Hematopoietic multipotent progenitor cell treated with erythropoietin and hydrocortisone succinate and interleukin-3 and kit ligand, for 6 days (in vitro differentiated cells): Measurements from ENCODE around the gene BORCS8.

Source experiments
- DNase-seq: peaks from one replicate; pipeline ENCODE4 v3.0.0-alpha.2; 2015

Gene BORCS8

DNA sequence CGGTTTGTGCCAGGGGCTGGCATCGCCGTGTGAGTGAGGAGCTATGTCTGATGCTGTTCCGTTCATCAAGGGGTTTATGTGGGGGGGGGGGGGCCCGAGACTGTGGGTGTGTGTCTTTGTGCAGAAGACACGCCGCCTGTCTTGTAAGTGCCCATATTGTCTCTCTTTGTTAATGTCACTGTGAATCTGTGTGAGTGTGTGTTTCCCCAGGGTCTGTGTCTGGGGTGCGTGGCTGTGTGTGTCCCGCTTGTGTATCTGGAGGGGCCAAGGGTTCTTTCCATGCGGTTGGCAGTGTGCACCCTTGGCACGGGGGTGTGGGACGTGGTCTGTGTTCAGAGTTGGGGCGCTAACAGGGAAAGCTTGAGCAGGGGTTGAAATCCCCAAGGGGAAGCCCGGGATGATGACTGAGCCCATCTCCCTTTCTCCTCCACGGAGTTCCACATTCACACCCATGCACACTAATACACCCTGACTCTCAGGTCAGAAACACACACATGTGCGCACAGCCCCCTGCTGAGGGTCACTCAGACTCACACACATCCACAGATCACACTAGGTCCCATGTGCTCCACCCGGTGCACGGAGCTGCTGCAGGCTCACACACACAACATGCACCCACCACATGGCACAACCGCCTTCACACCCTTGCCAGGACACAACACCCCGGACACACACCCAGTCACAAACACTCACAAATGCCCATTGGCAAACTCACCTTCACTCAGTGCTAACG is 21.6 kb upstream of the BORCS8 start:
- no peak for DNase-seq

DNA sequence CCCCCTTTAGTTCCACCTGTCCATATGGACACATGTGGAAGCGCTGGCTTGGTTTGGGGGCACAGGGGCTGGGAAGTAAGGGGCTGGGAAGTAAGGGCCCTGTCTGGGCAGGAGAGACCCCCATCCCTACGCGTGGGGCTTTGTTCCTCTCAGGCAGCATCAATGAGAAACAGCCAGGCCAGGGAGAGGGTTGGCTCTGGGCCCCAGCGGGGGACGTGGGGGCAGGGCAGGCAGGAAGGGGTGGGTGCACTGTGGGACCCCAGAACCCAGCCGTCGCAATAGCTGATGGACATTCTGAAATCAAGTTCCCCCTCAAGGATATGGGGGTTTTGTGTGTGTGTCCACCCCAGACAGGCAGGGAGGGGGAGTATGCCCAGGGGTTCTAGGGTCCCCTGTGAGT is 21.0 kb upstream of the BORCS8 start:
- no peak for DNase-seq

DNA sequence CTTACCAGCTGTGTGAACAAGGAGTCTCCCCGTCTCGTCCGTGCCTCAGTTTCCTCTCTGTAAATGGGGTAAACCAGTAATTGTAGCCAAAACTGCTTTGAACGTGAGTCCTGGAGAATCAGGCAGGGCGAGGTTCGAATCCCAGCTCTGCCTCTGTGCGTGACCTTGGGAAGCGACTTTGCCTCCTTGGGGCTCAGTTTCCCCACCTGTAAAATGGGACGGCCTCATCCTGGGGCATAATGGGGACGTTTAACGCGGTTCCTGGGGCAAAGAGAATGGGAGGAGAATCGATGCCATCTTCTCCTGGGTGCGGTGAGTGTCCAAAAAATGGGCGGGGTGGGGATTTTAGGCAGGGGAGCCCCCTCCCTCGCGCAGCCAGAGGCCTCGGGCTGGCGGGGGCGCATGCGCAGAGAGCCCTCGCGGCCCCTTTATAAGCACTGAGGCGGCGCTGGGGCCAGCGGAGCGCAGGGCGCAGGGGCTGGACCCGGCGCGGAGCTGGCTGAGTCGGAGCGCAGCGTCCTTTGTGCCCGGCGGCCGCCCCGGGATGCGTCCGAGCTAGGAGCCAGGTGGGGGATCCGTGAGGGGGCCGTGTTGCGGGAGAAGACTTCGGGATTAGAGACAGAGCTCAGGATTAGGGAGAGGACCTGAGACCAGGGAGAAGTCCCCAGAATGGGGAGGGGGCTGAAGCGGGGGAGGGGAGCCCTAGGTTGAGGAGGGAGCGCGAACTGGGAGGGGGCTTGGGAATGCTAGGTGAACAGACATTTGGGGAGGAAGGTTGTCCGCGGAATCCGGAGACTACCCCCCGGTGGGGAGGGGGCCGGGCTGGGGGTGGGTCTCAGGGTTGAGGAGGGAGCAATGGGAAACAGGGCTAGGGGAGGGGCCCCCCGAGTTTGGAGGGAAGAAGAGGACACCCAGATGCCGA is 19.8 kb upstream of the BORCS8 start, which contains the start of gene NCAN:
Gene NCAN, plus strand, starts transcription at position 460 of the 922 bp plus-strand sequence. CDS start 4,996 bp downstream, outside the sequence.
- no peak for DNase-seq

DNA sequence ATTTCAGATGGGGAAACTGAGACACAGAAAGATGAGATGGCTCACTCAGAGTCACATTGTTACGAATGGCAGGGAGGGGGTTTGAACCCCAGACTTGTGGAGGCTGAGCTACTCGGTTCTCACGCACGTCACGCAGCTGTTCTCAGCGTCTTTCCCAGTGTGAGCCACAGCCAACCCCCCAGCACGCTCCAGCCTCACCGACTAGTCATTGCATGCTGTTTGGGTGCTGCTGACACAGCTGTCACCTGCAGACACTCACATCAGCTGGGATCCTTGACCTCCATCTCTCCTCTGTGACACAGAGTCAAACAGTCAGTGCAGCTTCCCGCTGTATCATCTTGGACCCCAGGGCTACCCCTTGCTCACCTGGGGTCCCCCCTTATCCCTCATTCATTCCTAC is 17.4 kb upstream of the BORCS8 start:
- no peak for DNase-seq

DNA sequence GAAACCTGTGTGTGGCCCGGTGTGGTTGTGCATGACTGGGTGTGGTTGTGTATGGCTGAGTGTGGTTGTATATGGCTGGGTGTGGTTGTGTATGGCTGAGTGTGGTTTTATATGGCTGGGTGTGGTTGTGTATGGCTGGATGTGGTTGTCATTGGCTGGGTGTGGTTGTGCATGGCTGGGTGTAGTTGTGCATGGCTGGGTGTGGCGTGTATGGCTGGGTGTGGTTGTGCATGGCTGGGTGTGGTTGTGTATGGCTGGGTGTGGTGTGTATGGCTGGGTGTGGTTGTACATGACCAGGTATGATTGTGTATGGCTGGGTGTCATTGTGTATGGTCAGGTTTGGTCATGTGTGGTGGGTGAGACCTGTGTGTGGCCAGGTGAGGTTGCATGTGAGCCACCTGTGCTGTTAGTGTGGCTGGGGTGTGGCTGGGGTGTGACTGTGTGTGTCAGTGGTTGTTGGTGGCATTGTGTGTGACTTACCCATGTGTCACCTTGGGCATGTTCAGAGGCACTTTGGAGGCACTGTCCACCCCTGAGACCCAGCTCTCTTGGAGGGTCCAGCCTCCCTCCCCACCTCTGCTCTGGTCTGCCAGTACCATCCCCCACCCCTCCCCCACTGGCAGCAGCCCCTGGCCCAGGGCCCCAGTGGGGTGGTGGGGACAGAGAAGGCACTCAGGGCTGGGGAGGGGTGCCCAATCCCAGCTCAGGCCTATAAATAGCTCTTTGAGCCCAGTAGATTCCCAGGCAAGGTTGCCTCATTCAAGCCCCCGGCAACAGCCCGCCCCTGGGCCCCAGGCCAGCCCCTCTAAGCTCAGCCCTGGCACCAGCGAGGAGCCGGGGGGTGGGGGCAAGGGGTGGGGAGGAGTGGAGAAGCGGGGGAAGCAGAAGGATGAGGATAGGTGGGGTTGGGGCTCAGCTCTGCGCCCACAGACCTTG is 16.0 kb upstream of the BORCS8 start:
- DNase-seq: peak; percentile 73

DNA sequence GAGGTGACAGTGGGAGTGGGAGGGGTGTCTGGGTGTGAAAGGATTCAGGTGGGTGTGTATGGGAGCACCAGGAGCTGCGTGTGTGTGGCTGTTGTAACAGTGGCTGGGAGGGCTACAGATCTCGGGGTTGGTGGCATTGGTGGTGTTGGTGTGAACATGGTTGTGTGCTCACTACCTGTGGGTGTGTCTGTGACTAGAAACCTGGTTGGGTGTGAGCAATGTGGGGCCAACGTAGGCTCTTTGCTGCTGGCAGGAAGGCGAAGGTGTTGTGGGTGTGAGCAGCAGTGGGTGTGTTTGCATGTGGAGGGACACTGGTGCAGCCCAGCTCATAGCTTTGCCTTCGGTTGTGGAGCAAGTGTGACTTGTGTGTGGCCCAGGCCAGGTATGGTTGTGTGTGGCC is 15.0 kb upstream of the BORCS8 start:
- no peak for DNase-seq

DNA sequence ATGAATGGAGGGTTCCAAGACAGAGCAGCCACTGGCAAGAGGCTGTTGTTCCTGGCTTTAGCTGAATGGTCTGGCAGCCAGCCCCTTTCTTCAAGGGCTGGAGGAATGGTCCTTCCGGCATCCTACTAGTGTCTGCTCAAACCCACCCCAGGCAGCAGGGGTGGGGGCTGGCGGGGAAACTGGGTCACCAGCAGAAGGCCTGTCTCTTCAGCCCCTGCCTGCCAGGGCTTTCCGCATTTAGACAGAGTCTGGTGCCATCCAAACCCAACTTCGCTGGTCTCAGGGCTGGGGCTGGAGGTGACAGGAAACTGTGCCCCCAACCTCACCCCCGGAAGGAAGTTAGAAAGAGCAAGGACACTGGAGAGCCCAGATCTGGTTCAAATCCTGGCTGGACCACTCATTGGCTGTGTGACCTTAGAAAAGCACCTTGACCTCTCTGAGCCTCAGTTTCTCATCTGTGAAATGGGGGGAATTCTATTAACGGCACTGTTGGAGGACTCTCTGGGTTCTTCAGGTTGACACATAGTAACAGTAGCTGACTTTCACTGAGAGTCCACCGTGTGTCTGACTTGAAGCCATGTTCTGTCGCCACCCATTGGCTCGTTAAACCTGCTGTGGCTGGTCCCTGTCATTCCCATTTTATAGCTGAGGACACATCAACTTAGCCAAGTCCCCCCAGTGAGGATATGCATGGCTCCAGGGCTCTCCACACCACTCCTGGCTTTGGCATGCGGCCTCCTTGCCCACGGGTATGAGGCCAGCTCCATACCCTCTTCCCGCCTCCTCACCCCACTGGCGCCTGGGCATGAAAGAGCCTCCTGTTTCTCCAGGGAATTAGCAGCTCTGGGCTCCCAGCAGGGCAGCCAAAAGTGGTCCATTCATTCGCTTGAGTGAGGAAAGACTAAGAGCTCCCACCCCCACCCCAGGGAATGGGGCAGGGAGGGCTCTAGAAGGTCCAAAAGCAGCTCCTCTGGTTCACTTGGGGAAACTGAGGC is 13.8 kb upstream of the BORCS8 start:
- DNase-seq: no peak

DNA sequence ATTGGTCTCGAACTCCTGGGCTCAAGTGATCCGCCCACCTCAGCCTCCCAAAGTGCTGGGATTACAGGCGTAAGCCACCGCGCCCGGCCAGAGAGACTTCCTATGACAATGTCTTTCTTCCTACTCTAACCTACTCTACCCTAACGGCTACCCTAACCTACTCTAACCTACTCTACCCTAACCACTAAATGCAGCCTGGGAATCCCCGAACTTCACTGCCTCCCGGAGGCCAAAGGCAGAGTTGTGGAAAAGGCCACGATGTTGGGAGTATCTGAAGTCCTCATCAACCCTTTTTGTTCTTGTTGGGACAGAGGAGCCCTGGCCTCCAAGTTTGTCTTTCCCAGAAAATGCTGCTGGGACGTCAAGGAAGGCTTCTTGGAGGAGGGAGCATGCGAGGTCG is 12.2 kb upstream of the BORCS8 start:
- no peak for DNase-seq

DNA sequence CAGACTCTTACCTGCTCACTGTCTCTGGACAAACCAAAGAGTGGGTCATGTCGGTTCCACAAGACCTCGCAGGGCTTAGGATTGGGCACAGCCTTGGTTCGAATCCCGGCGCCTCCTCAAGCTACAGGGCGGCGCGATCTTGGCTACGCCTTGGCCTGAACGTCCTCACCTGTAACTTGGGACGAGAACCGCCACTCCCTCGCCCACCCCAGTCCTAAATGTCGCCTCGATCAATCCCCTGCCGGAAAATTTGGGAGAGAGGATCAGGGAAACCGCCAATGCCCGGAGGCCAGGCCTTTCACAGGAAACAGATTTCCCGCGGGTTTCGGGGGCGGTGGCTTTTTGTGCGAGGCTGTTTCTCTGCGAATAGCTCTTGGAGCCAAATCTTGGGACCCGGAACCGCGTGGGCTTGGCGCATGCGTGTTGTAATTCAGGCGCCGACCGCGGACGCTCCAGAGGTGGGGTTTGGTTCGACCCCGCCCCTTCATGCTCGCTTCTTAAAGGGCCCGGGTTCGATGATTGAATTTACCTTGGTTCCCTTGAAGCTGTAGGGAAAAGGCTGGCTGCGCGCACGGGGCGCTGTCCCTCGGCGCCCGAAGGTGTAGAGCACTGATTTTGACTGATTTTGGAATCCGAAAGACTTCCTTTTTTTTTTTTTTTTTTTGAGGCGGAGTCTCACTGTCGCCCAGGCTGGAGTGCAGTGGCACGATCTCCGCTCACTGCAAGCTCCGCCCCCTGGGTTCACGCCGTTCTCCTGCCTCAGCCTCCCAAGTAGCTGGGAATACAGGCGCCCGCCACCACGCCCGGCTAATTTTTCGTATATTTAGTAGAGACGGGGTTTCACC is 11.3 kb upstream of the BORCS8 start, which contains the start of gene NR2C2AP:
Gene NR2C2AP, minus strand, starts transcription at position 403 of the 845 bp plus-strand sequence. Its CDS starts 354 bp downstream, at position 49.
- peak; percentile 98 for DNase-seq

DNA sequence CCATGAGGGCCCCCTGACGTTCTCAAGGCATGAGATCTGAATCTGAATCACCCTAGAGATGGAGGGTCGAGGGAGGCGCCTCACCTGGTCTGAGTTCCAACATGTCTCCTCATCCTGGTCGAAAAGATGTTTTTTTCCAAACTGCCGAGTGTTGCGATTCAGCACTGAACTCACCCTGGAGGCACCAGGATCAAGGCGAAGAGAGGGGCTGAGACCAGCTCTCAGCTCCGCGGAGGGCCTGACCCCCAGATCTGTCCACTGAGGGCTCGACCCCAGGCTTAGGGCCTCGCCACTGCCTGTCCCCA is 10.7 kb upstream of the BORCS8 start:
- DNase-seq: peak; percentile 27

DNA sequence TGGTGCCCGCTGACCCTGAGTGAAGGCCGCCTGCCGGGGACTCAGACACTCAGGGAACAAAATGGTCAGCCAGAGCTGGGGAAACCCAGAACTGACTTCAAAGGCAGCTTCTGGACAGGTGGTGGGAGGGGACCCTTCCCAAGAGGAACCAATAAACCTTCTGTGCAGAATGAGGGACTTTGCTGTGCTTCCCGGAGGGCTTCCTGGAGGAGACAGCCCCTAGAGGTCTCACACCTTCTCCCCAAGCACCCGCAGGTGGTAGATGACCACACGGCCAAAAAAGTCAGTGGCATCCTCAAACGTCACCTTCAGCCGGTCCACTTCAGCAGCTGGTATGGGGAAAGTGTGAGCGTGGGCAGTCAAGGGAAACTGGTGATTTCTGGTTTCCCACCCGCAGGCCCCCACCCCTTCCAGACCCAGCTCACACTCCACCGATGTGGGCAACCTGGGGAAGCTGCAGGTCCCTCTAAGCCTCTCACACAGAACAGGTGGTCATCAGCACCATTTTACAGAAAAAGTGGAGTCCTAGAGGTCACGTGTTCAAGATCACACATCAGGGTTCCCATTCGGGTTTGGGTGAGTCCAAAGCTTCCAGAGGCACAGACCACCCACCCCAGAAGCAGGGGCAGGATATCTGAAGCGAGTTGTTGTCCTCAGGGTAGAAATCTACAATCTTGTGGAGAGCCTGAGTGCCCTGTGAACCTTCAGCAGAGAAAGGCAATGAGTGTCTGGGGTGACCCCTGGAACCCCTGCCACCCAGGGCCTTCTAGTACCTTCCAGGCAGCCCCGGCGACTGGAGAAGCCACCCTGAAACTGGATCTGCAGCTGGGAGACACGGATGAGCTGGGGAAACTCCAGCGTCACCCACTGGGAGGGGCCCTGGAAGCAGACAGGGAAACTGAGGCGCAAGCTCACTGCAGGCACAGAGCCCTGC is 10.0 kb upstream of the BORCS8 start:
- no peak for DNase-seq

DNA sequence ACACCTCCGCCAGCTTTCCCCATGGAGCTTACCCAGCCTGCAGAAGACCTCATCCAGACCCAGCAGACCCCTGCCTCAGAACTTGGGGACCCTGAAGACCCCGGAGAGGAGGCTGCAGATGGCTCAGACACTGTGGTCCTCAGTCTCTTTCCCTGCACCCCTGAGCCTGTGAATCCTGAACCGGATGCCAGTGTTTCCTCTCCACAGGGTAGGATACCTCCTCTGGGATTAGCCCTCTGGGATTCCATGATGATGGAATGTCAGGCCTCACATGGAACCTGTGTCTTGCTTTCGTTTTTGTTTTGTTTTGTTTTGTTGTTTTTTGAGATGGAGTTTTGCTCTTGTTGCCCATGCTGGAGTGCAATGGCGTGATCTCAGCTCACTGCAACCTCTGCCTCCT is 2.0 kb upstream of the BORCS8 start:
- DNase-seq: no peak

DNA sequence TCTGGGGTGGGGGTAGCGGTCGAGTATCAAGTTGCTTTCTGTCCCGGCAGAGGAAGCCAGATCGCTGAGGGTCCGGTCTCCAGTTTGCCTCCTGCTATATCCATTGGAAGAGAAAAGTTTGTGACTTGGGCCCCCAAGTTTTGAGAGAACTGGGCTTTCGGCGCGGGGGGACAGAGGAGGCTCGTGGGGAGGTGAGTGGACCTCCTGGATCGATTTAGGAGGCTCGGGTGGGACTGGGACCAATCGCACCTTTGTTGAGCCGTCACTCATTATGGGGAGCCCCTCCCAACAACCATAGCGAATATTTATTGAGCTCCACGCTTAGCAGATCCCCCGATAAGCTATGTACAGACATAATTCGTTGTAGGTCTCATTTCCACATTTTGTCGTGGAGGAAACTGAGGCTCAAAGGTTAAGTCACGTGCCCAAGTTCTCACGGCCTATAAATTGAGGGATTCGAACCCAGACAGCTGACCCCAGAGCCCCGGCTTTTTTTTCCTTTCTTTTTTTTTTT is 1.0 kb upstream of the BORCS8 start:
- peak; percentile 74 for DNase-seq

DNA sequence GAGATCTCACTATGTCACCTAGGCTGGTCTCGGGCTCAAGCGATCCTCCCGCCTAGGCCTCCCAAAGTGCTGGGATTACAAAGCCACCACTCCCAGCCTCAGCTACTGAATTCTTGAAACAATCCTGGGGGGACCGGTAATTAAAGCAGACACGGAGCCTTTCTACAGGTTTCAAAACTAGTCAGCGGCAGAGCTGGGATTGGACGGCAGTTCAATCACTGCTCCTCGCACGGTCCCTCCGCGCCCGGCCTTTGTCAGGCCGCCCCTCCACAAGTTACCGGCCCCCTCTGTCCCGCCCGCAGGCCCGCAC is 229 bp downstream of the BORCS8 start:
- no peak for DNase-seq

DNA sequence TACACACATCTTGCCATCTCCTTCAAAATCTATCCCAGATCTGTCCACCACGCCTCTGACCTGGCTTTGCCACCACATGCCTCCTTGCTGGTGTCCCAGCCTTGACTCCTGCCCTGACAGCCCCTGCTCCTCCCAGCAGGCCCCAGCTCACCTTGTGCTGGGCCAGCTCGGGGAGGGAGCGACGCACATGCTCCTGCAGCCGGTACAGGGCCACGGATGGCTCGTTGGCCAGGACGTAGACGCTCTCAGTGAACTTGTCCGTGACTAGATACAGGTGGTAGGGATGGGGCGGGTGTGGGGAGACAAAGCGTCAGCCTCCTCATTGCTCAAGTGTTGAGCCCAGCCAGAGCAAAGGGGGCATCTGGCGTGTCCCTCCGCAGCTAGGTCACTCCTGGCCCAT is 5.2 kb downstream of the BORCS8 start:
- DNase-seq: no peak

DNA sequence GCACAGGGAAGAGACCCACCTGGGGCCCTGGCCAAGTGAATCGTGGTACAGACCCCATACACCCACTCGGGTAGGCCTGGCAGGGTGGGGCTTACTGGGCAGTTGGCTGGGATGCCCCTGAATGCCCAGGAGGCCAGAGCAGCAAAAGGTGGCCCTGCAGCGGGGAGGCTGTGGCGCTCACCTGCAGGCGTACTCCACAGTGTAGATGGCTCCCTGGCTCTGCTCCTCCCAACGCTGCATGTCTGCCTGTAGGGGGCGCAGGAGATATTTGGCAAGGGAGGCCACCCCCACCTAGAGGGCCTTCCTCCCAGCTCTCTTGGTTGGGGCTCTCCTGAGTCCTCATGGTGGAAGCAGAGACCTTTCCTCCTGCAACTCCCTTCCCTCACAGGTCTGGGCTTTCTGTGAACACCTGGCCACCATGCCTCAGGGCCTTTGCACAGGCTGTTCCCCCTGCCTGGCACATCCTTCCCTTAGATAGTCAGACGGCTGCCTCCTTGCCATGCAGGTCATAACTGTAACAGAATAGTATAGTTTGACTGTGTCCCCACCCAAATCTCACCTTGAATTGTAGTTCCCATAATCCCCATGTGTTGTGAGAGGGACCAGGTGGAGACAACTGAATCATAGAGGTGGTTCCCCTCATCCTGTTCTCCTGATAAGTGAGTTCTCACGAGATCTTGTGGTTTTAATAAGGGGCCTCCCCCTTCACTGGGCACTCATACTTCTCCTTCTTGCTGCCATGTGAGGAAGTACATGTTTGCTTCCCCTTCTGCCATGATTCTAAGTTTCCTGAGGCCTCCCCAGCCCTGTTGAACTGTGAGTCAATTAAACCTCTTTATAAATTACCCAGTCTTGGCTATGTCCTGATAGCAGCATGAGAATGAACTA is 5.9 kb downstream of the BORCS8 start:
- peak; percentile 81 for DNase-seq

DNA sequence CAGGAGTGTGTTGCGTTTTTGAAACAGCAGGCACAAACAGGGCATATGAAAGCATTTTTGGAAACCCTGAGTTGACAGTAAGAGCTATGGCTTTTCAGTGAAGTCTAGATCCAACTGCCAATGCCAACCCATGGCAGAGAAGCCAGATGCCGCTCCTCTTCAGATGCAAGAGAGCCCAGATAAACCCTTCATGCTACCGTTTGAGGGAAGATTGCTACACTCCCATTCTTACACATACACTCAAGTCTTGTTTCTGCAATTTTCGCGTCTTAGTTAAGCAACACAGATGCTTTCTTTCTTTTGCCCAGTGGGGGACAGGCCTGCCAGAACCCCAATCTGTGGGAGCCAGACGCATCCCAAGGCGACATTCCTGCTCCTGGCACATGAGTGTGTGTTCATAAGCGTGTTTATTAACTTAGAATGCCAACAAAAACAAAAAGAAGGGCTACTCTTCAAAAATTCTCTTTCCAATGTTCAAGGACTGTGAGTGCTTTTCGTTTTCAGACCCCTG is 10.4 kb downstream of the BORCS8 start:
- DNase-seq: peak; percentile 52
